NB4 (cell line): Measurements from ENCODE around the gene KLHL3.

Experiments used
- POLR2A ChIP-seq: IDR thresholded peaks from 2 replicates; pipeline ENCODE4 v1.6.1; 2011; ENCODE audit warnings: mild to moderate bottlenecking; ENCODE audit not compliant: insufficient read length; ENCODE audit errors: extremely low read depth
- TF ChIP-seq, protein P1 (sequence below): IDR thresholded peaks from one replicate; pipeline ENCODE4 v1.5.1; 2012; ENCODE audit warnings: low read depth, low read length
- TF ChIP-seq, protein P2 (sequence below): IDR thresholded peaks from 2 replicates; pipeline ENCODE4 v1.6.1; 2011; ENCODE audit warnings: low read depth, low read length

DNA sequence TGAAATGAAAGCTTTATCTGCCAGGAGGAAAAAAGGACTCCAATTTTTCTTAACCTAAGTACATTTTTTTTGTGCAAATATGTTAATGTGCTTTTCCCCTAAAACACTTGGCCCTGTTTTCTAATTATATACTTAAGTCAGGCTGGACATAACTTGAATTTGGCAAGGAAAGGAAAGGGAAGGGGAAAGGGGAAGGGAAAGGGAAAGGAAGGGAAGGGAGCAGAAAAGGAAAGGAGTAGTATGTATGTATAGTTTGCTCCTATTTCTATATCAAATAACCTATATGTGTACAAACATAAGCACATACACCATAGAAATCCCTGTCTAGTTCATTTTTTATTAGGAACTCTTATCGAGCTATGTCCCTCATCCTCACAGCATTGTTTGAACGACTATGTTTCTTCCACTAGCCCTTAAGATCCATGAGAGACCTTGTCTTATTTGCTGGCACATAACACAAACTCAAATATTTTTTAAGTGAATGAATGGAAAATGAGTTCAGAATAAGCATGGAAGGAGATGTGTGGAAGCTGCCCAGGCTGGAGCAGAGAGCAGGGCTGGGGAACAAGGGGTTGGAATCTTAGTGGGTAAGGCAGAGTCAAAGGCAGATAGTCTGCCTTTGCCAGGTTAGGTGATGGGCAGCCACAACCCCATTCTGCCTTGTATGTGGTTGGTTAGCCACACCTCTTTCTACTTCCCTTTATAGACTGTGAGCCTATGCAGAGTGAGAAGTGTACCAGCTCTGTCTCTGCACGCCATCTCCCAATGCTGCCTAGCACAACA lies 70.0 kb downstream of the KLHL3 start:
- TF ChIP-seq, protein P1, sequence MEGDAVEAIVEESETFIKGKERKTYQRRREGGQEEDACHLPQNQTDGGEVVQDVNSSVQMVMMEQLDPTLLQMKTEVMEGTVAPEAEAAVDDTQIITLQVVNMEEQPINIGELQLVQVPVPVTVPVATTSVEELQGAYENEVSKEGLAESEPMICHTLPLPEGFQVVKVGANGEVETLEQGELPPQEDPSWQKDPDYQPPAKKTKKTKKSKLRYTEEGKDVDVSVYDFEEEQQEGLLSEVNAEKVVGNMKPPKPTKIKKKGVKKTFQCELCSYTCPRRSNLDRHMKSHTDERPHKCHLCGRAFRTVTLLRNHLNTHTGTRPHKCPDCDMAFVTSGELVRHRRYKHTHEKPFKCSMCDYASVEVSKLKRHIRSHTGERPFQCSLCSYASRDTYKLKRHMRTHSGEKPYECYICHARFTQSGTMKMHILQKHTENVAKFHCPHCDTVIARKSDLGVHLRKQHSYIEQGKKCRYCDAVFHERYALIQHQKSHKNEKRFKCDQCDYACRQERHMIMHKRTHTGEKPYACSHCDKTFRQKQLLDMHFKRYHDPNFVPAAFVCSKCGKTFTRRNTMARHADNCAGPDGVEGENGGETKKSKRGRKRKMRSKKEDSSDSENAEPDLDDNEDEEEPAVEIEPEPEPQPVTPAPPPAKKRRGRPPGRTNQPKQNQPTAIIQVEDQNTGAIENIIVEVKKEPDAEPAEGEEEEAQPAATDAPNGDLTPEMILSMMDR, result no peak
- TF ChIP-seq POLR2A, result no peak
- TF ChIP-seq, protein P2, sequence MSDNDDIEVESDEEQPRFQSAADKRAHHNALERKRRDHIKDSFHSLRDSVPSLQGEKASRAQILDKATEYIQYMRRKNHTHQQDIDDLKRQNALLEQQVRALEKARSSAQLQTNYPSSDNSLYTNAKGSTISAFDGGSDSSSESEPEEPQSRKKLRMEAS, result no peak
